Measurements from ENCODE around the gene PRCP.

- TF ChIP-seq CTCF (conservative IDR thresholded peaks at IDR 0.05) (no peak), ZFX (IDR thresholded peaks at IDR 0.05) (no peak)
These were observed 7.5 kb downstream of the PRCP start for GRCh38 chr11:82892611-82893169.
